Adipocyte (in vitro differentiated cells): ENCODE results near the gene GIPR.
"Not testable (repeated sequence)": the region's sequence is repeated elsewhere in the genome, so short reads cannot be mapped to it uniquely, and the experiment has no call there.

Source experiments
- DNase-seq: peaks from one replicate; pipeline ENCODE4 v3.0.0-alpha.2; 2015; ENCODE audit warnings: low read depth
- H3K27me3 ChIP-seq: replicated peaks from 2 replicates; pipeline ENCODE4 v1.7.0; 2013; ENCODE audit warnings: mild to moderate bottlenecking, low read length, moderate library complexity; ENCODE audit not compliant: control insufficient read depth, insufficient read depth
- H3K36me3 ChIP-seq: 2 replicates; pipeline ENCODE4 v1.7.0; 2013; ENCODE audit warnings: low read length, mild to moderate bottlenecking, moderate library complexity; ENCODE audit not compliant: control insufficient read depth, insufficient read depth, severe bottlenecking
- H3K4me1 ChIP-seq: 2 replicates; pipeline ENCODE4 v1.7.0; 2013; ENCODE audit warnings: mild to moderate bottlenecking, low read length, moderate library complexity; ENCODE audit not compliant: control insufficient read depth, insufficient read depth
- H3K4me3 ChIP-seq: 2 replicates; pipeline ENCODE4 v1.7.0; 2013; ENCODE audit warnings: mild to moderate bottlenecking, low read length, moderate library complexity
- H3K9ac ChIP-seq: 2 replicates; pipeline ENCODE4 v1.7.0; 2013; ENCODE audit warnings: mild to moderate bottlenecking, low read length, moderate library complexity
- H3K9me3 ChIP-seq: 2 replicates; pipeline ENCODE4 v1.7.0; 2013; ENCODE audit warnings: mild to moderate bottlenecking, low read length, moderate library complexity; ENCODE audit not compliant: control insufficient read depth

Gene GIPR

DNA sequence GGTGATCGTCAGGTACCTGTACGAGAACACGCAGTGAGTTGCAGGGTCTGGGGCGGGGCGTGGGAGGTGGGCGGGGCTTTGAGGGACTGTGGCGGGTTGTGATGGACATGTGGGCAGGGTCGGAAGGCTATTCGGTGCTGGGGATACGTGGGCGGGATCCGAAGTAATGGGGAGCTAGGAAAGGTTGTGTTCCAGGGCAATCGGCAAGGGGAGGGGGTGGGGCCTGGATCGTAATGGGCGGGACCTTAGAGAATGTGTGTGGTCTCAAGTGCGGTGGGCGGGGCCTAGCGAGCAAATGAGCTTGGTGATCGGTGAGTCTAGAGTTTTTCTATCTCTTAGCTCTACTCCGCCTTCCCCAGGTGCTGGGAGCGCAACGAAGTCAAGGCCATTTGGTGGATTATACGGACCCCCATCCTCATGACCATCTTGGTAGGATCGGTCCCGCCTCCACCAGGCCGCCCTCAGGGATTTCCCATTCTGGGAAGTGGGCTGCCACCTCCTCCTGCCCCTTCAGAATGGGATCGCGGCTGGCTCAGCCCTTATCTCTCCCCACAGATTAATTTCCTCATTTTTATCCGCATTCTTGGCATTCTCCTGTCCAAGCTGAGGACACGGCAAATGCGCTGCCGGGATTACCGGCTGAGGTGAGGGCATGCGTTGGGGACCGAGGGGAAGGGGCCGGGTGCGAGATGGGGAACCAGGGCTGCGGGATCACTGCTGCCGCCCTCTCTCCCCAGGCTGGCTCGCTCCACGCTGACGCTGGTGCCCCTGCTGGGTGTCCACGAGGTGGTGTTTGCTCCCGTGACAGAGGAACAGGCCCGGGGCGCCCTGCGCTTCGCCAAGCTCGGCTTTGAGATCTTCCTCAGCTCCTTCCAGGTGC lies 9.6 kb downstream of the GIPR start:
- peak; percentile 63 for DNase-seq

DNA sequence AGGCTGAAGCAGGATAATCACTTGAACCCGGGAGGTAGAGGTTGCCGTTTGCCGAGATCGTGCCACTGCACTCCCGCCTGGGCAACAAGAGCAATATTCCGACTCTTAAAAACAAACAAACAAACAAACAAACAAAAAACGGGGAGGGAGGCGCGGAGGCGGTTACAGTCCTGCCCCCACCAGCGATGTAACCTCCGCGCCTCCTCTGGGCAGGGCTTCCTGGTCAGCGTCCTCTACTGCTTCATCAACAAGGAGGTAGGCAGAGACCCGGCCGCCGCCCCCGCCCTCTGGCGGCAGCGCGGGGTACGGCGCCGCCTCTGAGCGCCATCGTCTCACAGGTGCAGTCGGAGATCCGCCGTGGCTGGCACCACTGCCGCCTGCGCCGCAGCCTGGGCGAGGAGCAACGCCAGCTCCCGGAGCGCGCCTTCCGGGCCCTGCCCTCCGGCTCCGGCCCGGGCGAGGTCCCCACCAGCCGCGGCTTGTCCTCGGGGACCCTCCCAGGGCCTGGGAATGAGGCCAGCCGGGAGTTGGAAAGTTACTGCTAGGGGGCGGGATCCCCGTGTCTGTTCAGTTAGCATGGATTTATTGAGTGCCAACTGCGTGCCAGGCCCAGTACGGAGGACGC lies 13.5 kb downstream of the GIPR start:
- peaks cover 20% of the 10 kb centered on the region for H3K36me3 ChIP-seq
- peaks cover 14% of the 10 kb centered on the region for H3K27me3 ChIP-seq
- peaks cover 9% of the 10 kb centered on the region for H3K4me1 ChIP-seq
- H3K9ac ChIP-seq, result peak overlapping the region; percentile 58
- H3K4me3 ChIP-seq, result peak overlapping the region; percentile 77
- DNase-seq, result peak; percentile 90
- H3K9me3 ChIP-seq, result no peaks in the 10 kb centered on the region

More for the DNA sequence above, 9.6 kb downstream of the GIPR start:
- H3K27me3 ChIP-seq, result peaks cover 24% of the 10 kb centered on the region
- H3K9me3 ChIP-seq, result no peaks in the 10 kb centered on the region
- no peak overlapping the region for H3K9ac ChIP-seq
- peaks cover 9% of the 10 kb centered on the region for H3K4me1 ChIP-seq
- H3K36me3 ChIP-seq, result no peaks in the 10 kb centered on the region
- H3K4me3 ChIP-seq, result no peak overlapping the region

DNA sequence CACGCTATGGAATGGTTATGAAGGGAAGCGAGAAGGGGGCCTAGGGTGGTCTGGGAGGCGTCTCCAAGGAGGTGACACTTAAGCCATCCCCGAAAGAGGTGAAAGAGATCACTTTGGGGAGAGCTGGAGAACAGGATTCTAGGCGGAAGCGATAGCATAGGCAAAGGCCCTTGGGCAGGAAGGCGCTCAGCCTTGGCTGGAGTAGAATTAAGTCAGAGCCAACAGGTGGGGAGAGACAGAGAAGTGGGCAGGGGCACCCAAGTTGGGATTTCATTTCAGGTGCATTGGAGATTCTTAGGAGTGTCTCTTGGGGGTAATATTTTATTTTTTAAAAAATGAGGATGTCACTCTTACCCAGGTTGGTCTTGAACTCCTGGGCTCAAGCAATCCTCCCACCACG lies 14.1 kb downstream of the GIPR start:
- Histone ChIP-seq H3K4me1 (peaks cover 9% of the 10 kb centered on the region), H3K27me3 (peaks cover 9% of the 10 kb centered on the region), H3K4me3 (no peak overlapping the region), H3K9ac (peak overlapping the region; percentile 58), H3K9me3 (no peaks in the 10 kb centered on the region), H3K36me3 (peaks cover 24% of the 10 kb centered on the region)
- DNase-seq, result no peak

DNA sequence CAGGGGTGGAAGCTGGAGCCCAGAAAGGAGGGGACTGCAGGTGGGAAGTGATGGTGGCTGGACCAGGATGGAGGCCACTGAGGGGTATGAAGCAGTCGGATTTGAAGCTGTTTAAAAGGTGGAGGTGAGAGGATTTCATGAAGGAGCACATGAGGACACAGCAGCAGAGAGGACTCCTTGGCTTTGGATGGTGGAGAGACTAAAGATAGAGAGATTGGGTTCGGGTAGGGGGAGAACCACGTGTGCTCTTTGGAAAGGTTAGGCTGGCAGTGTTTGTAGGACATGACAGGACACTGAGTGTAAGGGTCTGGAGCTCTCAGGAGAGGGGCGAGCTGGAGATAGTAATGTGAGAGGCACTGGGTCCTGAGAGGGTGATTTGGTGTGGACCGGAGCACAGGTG lies 14.9 kb downstream of the GIPR start:
- peaks cover 3% of the 10 kb centered on the region for H3K27me3 ChIP-seq
- no peak overlapping the region for H3K9ac ChIP-seq
- no peaks in the 10 kb centered on the region for H3K9me3 ChIP-seq
- H3K4me3 ChIP-seq, result no peak overlapping the region
- H3K4me1 ChIP-seq, result peaks cover 4% of the 10 kb centered on the region
- no peak for DNase-seq
- peaks cover 32% of the 10 kb centered on the region for H3K36me3 ChIP-seq

DNA sequence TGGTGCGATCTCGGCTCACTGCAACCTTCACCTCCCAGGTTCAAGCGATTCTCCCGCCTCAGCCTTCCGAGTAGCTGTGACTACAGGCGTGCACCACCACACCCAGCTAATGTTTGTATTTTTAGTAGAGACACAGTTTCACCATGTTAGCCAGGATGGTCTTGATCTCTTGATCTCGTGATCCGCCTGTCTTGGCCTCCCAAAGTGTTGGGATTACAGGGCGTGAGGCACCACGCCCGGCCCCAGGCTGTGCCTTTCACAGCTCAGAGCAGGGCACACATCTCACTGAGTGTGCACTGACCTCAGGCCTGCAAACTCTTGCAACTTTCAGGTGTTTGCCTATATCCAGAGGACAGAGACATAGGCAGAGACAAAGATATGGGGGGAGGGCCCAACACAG lies 17.0 kb downstream of the GIPR start:
- peaks cover 40% of the 10 kb centered on the region for H3K36me3 ChIP-seq
- not testable (repeated sequence) for H3K4me3 ChIP-seq

DNA sequence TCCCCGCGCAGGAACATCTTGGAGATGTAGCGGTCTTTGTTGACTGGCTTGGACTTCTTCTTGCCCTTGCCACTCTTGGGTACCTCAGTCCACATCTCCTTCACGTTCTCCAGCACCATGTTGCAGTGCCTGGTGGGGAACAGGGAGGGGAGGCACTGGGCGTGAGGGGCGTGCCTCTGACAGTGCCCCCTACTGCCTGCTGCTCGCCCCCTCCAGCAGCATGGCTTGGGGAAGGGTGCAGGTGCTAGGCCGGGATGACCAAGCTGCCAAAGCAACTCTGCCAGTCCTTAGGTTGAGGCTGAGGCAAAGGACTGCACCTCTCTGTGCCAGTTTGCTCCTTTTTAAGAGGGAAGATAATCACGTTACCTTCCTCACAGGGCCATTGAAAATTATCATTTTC lies 19.6 kb downstream of the GIPR start:
- no peak overlapping the region for H3K9ac ChIP-seq
- no peaks in the 10 kb centered on the region for H3K9me3 ChIP-seq
- peaks cover 6% of the 10 kb centered on the region for H3K4me1 ChIP-seq
- H3K27me3 ChIP-seq, result no peaks in the 10 kb centered on the region
- DNase-seq, result no peak
- H3K36me3 ChIP-seq, result peaks cover 40% of the 10 kb centered on the region
- H3K4me3 ChIP-seq, result no peak overlapping the region

More for the DNA sequence above, 17.0 kb downstream of the GIPR start:
- H3K4me1 ChIP-seq, H3K9me3 ChIP-seq, H3K27me3 ChIP-seq, H3K9ac ChIP-seq, DNase-seq: not testable (repeated sequence)

DNA sequence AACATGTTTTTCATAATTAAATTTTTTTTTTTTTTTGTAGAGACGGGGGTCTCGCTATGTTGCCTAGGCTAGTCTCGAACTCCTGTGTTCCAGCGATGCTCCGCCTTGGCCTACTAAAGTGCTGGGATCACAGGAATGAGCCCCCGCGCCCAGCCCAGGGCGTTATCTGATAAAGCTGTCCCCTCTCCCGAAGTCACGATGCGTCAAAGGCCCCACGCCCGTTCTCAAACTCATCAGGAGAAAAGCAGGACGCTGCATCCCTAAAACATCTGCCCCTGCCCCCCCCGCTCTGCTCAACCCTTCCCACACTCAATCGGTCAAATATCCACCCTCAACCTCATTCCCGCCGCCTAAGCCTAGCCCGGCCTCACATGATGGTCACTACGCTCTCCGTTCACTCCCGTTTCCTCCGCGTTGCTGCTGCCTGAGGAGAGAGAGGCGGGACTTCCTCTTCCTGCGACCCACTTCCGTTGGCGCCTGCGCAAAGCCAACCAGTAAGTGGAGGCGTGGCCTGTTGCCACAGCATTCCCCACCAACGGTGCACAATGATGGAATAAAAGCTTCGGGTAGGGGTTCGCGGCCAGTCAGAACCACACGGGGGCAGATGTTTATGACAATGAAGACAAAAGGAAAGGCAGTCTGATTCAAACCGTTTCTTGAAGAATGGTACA lies 23.6 kb downstream of the GIPR start, which contains the start of gene SNRPD2:
Gene SNRPD2 (minus strand): TSS at position 438 of the 671 bp plus-strand sequence. CDS start 65 bp downstream, at position 373.
- H3K4me1 ChIP-seq, result peaks cover 8% of the 10 kb centered on the region
- no peaks in the 10 kb centered on the region for H3K9me3 ChIP-seq
- DNase-seq, result peak; percentile 98
- peak within 1 kb of the TSS; percentile 94 for H3K9ac ChIP-seq
- H3K36me3 ChIP-seq, result peaks cover 19% of the 10 kb centered on the region
- H3K27me3 ChIP-seq, result no peaks in the 10 kb centered on the region
- peak within 1 kb of the TSS; percentile 94 for H3K4me3 ChIP-seq

DNA sequence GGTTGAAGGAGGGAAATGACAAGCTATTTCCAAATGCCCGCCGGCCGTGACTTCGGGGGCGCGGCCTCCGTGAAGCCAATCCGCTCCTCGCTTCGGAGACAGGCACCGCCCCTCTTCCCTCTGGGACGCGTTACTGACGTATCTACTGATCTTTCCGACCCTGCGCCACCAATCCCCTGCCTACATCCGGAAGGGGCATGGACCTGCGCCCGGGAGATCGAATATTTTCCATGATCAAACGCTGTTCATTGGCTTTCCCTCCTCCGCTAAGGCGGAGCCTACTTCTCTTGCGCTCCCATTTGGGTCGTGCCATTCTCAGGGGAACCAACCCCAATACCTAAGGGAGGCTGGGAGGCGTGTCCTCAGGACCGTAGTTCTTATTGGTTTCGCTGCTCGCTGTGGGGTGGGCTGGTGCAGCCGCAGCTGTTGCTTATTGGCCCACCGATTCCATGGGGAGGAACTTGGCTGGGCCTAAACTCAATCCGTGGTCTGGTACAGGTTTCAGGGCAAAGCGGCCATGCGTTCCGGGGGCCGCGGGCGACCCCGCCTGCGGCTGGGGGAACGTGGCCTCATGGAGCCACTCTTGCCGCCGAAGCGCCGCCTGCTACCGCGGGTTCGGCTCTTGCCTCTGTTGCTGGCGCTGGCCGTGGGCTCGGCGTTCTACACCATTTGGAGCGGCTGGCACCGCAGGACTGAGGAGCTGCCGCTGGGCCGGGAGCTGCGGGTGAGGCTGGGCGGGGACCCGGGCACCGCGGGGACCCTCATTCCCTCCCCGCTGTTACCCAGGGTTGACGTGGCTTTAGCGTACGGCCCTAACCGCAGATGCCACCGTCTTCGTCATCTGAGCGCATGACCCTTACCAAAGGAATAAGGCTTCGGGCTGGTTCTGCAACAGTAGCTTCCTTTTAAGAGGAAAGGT lies 24.4 kb downstream of the GIPR start, which contains the start of gene QPCTL:
Gene QPCTL (plus strand): TSS at position 480 of the 919 bp plus-strand sequence. CDS start 38 bp downstream, at position 518.
- Histone ChIP-seq H3K9ac (peak within 1 kb of the TSS; percentile 94), H3K27me3 (no peaks in the 10 kb centered on the region), H3K9me3 (no peaks in the 10 kb centered on the region), H3K36me3 (peaks cover 12% of the 10 kb centered on the region), H3K4me1 (peaks cover 8% of the 10 kb centered on the region), H3K4me3 (peak within 1 kb of the TSS; percentile 94)
- DNase-seq, result peak; percentile 99

DNA sequence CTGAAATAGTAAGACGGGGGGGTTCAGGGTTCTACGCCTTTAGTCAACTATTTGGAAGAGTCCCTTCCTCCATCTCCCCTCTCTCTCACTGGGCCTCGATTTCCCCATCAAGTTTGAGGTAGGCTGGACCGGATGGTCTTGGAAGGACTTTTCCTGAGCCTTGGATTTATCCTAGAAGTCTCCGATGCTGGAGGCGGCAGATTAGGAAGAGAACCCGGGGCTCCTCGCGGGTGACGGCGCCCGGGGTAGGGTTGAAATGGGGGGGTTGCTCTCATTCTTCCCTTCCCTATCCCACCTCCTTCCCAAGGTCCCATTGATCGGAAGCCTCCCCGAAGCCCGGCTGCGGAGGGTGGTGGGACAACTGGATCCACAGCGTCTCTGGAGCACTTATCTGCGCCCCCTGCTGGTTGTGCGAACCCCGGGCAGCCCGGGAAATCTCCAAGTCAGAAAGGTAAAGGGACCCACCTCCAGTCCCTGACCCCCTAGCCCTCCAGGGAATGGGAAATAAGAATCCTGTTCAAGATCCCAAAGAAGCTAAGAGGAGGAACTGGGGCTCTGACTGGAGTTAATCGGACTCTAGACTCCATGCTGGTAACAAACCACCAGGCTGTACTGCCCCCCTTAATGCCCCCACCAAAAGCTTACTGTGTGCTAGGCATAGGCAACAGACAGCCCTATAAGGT lies 25.2 kb downstream of the GIPR start:
- Histone ChIP-seq H3K9ac (peak overlapping the region; percentile 90), H3K4me1 (peaks cover 8% of the 10 kb centered on the region), H3K36me3 (peaks cover 4% of the 10 kb centered on the region), H3K9me3 (no peaks in the 10 kb centered on the region), H3K4me3 (peak overlapping the region; percentile 94), H3K27me3 (no peaks in the 10 kb centered on the region)
- peak; percentile 95 for DNase-seq

DNA sequence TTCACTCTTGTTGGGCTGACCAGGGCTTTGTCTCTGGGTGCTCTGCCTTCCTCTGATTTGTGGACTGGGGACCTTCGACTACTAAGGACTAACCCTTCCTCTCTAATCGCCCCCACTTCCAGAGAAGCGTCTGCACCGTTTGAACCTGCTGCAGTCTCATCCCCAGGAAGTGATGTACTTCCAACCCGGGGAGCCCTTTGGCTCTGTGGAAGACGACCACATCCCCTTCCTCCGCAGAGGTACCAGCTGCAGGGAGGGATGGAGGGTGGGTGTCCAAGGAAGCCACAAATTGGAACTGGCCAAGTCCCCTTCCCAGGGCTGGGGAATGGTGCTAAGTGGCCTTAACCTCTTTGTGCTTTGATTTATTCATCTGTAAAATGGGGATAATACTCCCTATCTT lies 33.7 kb downstream of the GIPR start:
- Histone ChIP-seq H3K9me3 (no peaks in the 10 kb centered on the region), H3K36me3 (peaks cover 13% of the 10 kb centered on the region)
- DNase-seq, result no peak

More for the DNA sequence above, 33.7 kb downstream of the GIPR start:
- H3K27me3 ChIP-seq, result no peaks in the 10 kb centered on the region
- H3K9ac ChIP-seq, result no peak overlapping the region
- H3K4me3 ChIP-seq, result no peak overlapping the region
- H3K4me1 ChIP-seq, result no peaks in the 10 kb centered on the region
